Measurements from ENCODE around the gene PTPRG. TPM values are rescaled to one million over a fixed set of nuclear protein-coding genes. Genes with fewer than 3 reads are reported as not detected.

The PTPRG gene
- total and polyA plus RNA-seq, 2 donors (not counting 1 experiment from before 2014, with no cell fraction given) = 67.0 to 97.9 TPM

DNA sequence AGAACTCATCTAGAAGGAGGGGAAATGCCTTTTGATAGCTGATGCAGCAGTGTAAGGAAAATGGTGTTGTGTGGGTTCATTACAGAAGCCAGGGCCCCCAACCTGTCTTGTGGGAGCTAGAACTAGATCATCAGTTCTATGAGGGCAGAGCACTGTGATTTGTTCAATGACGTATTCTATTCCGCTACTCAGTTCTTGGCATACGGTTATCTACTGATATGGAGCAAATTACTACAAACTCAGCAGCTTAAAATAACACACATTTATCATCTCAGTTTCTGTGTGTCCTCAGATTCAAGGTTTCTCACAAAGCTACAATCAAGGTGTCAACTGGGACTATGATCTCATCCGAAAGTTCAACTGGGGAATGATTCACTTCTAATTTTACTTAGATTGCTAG is 561.4 kb downstream of the PTPRG start:
- Histone ChIP-seq H3K9me3 (ENCODE audit: control insufficient read depth, insufficient read depth, low read depth, low read length) (no peaks in the 10 kb centered on the region), H3K79me2 (ENCODE audit: control insufficient read depth, insufficient read depth, low read length) (no peaks in the 10 kb centered on the region), H4K20me1 (ENCODE audit: control insufficient read depth, extremely low read depth, insufficient read depth, low read length) (no peaks in the 10 kb centered on the region), H2AFZ (ENCODE audit: low read length) (no peak overlapping the region), H3K36me3 (ENCODE audit: control insufficient read depth, insufficient read depth, low read length) (no peaks in the 10 kb centered on the region), H3K27me3 (ENCODE audit: control insufficient read depth, insufficient read depth, low read length) (no peaks in the 10 kb centered on the region), H3K4me2 (ENCODE audit: extremely low read depth, insufficient read depth, low read length) (no peak overlapping the region), H3K27ac (ENCODE audit: insufficient read depth, low read length) (no peak overlapping the region), H3K4me1 (ENCODE audit: control insufficient read depth, extremely low read depth, insufficient read depth, low read length) (no peaks in the 10 kb centered on the region), H3K4me3 (replicated peaks in 1 of 4; ENCODE audit: control extremely low read depth in 1 of 4, insufficient read depth in 1 of 4, low read depth in 3 of 4, low read length in 4 of 4) (no peak overlapping the region), H3K9ac (ENCODE audit: insufficient read depth, low read length) (no peak overlapping the region)
- no peak for DNase-seq (ENCODE audit: low read depth in 2 of 2)
- TF ChIP-seq, protein P1, sequence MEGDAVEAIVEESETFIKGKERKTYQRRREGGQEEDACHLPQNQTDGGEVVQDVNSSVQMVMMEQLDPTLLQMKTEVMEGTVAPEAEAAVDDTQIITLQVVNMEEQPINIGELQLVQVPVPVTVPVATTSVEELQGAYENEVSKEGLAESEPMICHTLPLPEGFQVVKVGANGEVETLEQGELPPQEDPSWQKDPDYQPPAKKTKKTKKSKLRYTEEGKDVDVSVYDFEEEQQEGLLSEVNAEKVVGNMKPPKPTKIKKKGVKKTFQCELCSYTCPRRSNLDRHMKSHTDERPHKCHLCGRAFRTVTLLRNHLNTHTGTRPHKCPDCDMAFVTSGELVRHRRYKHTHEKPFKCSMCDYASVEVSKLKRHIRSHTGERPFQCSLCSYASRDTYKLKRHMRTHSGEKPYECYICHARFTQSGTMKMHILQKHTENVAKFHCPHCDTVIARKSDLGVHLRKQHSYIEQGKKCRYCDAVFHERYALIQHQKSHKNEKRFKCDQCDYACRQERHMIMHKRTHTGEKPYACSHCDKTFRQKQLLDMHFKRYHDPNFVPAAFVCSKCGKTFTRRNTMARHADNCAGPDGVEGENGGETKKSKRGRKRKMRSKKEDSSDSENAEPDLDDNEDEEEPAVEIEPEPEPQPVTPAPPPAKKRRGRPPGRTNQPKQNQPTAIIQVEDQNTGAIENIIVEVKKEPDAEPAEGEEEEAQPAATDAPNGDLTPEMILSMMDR (conservative IDR thresholded peaks at IDR 0.05 in 1 of 2, IDR thresholded peaks at IDR 0.05 in 1 of 2; ENCODE audit: low read depth in 1 of 2, low read length in 2 of 2) = no peak
- no peak for TF ChIP-seq EZH2 (IDR thresholded peaks at IDR 0.05; ENCODE audit: low read length, missing control alignments)

DNA sequence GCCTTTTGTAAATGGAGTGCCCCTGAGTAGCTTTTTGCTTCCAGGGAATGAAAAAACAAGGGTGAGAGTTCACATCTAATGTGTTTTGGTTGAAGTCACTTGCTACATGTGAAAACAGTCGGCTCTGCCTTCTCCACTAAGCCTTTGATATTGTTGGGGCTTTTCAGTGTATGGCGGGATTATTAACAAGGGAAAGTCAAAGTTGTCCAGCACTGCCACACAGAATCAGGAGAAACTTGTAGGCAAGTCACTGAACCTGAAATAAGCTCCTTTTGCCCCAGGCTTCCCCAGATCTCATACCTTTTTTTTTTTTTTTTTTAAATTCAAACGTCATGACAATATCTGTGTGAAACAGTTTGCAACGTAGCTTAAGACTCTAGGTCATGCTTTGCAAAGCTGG is 564.0 kb downstream of the PTPRG start:
- no peak overlapping the region for H3K4me3 ChIP-seq (replicated peaks in 1 of 4; ENCODE audit: control extremely low read depth in 1 of 4, insufficient read depth in 1 of 4, low read depth in 3 of 4, low read length in 4 of 4)
- no peak for DNase-seq (ENCODE audit: low read depth in 2 of 2)
- H3K9ac ChIP-seq (ENCODE audit: insufficient read depth, low read length) = no peak overlapping the region
- no peaks in the 10 kb centered on the region for H3K4me1 ChIP-seq (ENCODE audit: control insufficient read depth, extremely low read depth, insufficient read depth, low read length)
- no peaks in the 10 kb centered on the region for H3K36me3 ChIP-seq (ENCODE audit: control insufficient read depth, insufficient read depth, low read length)
- H4K20me1 ChIP-seq (ENCODE audit: control insufficient read depth, extremely low read depth, insufficient read depth, low read length) = no peaks in the 10 kb centered on the region
- TF ChIP-seq EZH2 (IDR thresholded peaks at IDR 0.05; ENCODE audit: low read length, missing control alignments) = no peak
- TF ChIP-seq, protein P1 (conservative IDR thresholded peaks at IDR 0.05 in 1 of 2, IDR thresholded peaks at IDR 0.05 in 1 of 2; ENCODE audit: low read depth in 1 of 2, low read length in 2 of 2) = no peak
- H3K4me2 ChIP-seq (ENCODE audit: extremely low read depth, insufficient read depth, low read length) = no peak overlapping the region
- no peak overlapping the region for H2AFZ ChIP-seq (ENCODE audit: low read length)
- no peak overlapping the region for H3K27ac ChIP-seq (ENCODE audit: insufficient read depth, low read length)
- H3K27me3 ChIP-seq (ENCODE audit: control insufficient read depth, insufficient read depth, low read length) = no peaks in the 10 kb centered on the region
- H3K9me3 ChIP-seq (ENCODE audit: control insufficient read depth, insufficient read depth, low read depth, low read length) = no peaks in the 10 kb centered on the region
- no peaks in the 10 kb centered on the region for H3K79me2 ChIP-seq (ENCODE audit: control insufficient read depth, insufficient read depth, low read length)

DNA sequence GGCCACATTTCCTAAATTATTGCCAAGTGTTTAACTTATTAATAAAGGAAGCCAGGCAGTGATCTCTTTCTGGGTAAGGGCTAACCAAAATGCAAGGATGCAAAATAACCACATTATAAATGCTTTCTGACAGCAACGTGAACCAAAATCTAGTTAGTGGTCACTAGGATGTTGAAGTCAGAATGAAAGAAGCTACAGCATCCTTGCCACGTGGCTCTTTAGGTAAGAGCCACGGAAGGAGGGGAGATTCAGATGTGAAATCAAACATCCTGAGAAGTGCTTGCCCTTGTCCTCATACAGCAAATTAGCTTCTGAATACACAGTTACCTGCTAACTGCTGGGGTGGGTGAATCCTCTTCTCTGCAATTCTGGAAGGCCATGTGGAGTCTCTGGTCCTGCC is 565.7 kb downstream of the PTPRG start:
- no peaks in the 10 kb centered on the region for H4K20me1 ChIP-seq (ENCODE audit: control insufficient read depth, extremely low read depth, insufficient read depth, low read length)
- no peak overlapping the region for H3K4me2 ChIP-seq (ENCODE audit: extremely low read depth, insufficient read depth, low read length)
- no peak for TF ChIP-seq EZH2 (IDR thresholded peaks at IDR 0.05; ENCODE audit: low read length, missing control alignments)
- TF ChIP-seq, protein P1 (conservative IDR thresholded peaks at IDR 0.05 in 1 of 2, IDR thresholded peaks at IDR 0.05 in 1 of 2; ENCODE audit: low read depth in 1 of 2, low read length in 2 of 2) = no peak
- no peaks in the 10 kb centered on the region for H3K79me2 ChIP-seq (ENCODE audit: control insufficient read depth, insufficient read depth, low read length)
- no peak for DNase-seq (ENCODE audit: low read depth in 2 of 2)
- H3K9me3 ChIP-seq (ENCODE audit: control insufficient read depth, insufficient read depth, low read depth, low read length) = no peaks in the 10 kb centered on the region
- H3K9ac ChIP-seq (ENCODE audit: insufficient read depth, low read length) = no peak overlapping the region
- no peaks in the 10 kb centered on the region for H3K4me1 ChIP-seq (ENCODE audit: control insufficient read depth, extremely low read depth, insufficient read depth, low read length)
- H3K36me3 ChIP-seq (ENCODE audit: control insufficient read depth, insufficient read depth, low read length) = no peaks in the 10 kb centered on the region
- H3K27ac ChIP-seq (ENCODE audit: insufficient read depth, low read length) = no peak overlapping the region
- no peak overlapping the region for H2AFZ ChIP-seq (ENCODE audit: low read length)
- H3K27me3 ChIP-seq (ENCODE audit: control insufficient read depth, insufficient read depth, low read length) = no peaks in the 10 kb centered on the region
- H3K4me3 ChIP-seq (replicated peaks in 1 of 4; ENCODE audit: control extremely low read depth in 1 of 4, insufficient read depth in 1 of 4, low read depth in 3 of 4, low read length in 4 of 4) = no peak overlapping the region
